Bronchial epithelial cell (primary cell): ENCODE measurements around the gene DPF1. TPM values are rescaled to one million over a fixed set of nuclear protein-coding genes. Genes with fewer than 3 reads are reported as not detected.

ENCODE experiments used
- DNase-seq: peaks from one replicate; pipeline ENCODE4 v3.0.0-alpha.2; 2010; ENCODE audit warnings: low read depth
- FAIRE-seq: peaks from 2 replicates; lab custom pipeline; 2011; peaks lifted over from hg19 to GRCh38; lab: Jason Lieb, UNC
- H3K27me3 ChIP-seq: 2 replicates; pipeline ENCODE4 v1.5.1; 2011; ENCODE audit warnings: low read length; ENCODE audit not compliant: control insufficient read depth, insufficient read depth
- H3K36me3 ChIP-seq: 2 replicates; pipeline ENCODE4 v1.5.1; 2011; ENCODE audit warnings: low read length; ENCODE audit not compliant: control insufficient read depth, insufficient read depth
- H3K4me3 ChIP-seq: 2 replicates; pipeline ENCODE4 v1.5.1; 2011; ENCODE audit warnings: mild to moderate bottlenecking, low read depth, low read length, control low read depth
- total RNA-seq: library from RNA; depleted of rRNA; stranded (reverse); fragments of >200 nt; gene quantifications from 2 replicates; pipeline ENCODE4 v1.2.1, GENCODE V29; 2014
- TF ChIP-seq, protein P1 (sequence below): IDR thresholded peaks from 2 replicates; pipeline ENCODE4 v1.5.1; 2011; ENCODE audit warnings: mild to moderate bottlenecking, moderate library complexity, low read length, control low read depth, inconsistent platforms; ENCODE audit not compliant: insufficient read depth, severe bottlenecking

The DPF1 gene
- total RNA-seq, 1 donor from 2014 or later, result not detected

DNA sequence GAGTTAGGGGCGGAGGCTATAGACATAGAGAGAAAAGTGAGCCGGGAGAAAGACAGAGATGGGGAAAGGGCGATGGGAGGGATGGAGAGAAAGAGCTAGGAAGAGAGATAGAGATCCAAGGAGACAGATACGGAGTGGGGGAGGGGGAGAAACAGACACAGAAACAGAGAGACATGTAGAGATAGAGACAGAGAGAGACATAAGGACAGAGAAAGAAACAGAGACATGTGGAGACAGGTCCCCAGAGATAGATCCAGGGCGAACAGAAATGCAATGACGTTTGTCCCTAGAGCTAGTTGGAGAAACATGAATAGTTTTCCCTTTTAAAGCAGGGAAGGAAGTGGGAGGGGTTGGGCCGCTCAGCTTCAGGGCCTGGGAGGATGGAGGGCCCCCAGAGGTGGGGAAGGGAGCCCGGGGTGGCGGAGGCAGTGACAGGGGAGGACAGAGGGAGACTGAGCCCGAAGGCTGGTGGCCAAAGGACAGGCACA is 27.6 kb upstream of the DPF1 start:
- no peak overlapping the region for H3K4me3 ChIP-seq
- H3K36me3 ChIP-seq, result no peaks in the 10 kb centered on the region
- FAIRE-seq, result no peak
- TF ChIP-seq, protein P1, sequence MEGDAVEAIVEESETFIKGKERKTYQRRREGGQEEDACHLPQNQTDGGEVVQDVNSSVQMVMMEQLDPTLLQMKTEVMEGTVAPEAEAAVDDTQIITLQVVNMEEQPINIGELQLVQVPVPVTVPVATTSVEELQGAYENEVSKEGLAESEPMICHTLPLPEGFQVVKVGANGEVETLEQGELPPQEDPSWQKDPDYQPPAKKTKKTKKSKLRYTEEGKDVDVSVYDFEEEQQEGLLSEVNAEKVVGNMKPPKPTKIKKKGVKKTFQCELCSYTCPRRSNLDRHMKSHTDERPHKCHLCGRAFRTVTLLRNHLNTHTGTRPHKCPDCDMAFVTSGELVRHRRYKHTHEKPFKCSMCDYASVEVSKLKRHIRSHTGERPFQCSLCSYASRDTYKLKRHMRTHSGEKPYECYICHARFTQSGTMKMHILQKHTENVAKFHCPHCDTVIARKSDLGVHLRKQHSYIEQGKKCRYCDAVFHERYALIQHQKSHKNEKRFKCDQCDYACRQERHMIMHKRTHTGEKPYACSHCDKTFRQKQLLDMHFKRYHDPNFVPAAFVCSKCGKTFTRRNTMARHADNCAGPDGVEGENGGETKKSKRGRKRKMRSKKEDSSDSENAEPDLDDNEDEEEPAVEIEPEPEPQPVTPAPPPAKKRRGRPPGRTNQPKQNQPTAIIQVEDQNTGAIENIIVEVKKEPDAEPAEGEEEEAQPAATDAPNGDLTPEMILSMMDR, result no peak
- H3K27me3 ChIP-seq, result no peaks in the 10 kb centered on the region
- DNase-seq, result peak; percentile 80

DNA sequence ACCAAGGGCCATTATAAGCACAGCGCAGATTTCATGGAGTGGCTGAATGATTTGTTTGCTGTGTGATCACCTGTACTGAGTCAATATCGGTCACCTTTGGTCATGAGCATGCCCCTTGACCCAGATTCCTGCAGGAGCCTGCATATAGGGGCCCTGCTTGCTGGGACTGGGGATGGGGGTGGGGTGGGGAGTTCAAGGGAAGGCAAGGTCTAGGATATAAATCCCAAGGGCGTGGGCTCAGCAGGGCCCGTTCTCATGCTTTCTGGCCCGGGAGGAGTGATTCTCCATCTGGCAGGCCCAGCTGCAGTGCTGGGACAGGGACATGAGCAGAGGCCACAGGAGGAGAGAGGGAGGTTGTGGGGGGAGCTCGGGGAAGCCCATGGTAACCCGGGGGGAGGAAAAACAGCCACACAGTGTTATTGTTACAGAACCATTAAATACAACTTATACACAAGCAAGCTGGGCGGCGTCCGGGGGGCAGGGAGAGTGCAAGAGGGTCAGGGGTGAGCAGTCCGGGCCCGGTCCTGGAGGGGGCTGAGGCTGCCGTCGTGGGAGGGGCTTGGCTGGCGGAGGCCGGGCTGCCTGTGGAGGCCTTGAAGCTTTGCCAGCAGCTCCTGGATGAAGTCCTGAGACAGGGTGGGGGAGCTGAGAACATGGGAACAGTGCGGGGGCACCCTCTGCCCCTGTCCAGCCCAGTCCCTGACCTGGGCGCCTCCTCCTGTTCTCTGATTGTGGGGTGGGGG is 27.0 kb upstream of the DPF1 start:
- Histone ChIP-seq H3K4me3 (no peak overlapping the region), H3K27me3 (no peaks in the 10 kb centered on the region), H3K36me3 (no peaks in the 10 kb centered on the region)
- DNase-seq (no peak), FAIRE-seq (no peak)
- TF ChIP-seq, protein P1, result no peak

DNA sequence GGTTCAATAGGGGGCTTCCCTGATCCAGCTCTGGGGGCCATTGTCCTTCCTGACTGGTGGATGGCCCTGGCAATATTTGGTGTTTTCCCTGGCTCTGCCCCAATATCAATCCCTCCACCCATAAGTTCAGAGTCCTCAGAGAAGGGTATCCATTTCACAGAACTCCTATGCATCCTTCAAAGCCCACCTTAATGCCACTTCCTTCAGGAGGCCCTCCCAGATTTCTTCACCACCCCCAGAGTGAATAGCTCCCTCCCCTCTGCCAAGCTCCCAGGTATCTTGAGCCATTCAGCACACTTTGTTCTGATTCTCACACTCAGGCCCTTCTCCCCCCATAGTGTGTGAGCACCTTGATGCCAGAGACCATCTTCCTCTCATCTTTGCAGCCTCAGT is 26.4 kb upstream of the DPF1 start:
- no peaks in the 10 kb centered on the region for H3K27me3 ChIP-seq
- no peak overlapping the region for H3K4me3 ChIP-seq
- no peaks in the 10 kb centered on the region for H3K36me3 ChIP-seq
- TF ChIP-seq, protein P1, result no peak
- DNase-seq (no peak), FAIRE-seq (no peak)

DNA sequence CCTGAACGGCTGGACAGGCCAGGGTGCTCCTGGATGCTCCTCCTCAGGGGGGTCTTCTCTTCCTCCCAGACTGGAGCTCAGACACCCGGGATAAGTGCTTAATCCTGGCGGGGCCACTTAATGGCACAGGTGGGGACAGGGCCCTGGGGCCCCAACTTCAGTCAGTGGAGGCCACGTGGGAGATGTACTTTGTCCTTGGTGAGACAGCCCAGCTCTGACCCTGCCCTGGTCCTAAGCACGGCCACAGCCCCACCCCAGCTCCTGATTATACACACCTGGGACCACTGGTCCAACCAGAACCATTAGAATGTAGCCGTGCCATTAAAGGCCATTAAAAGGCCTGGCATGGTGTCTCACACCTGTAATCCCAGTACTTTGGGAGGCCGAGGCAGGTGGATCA is 24.4 kb upstream of the DPF1 start:
- H3K4me3 ChIP-seq, result no peak overlapping the region
- FAIRE-seq (no peak), DNase-seq (no peak)
- TF ChIP-seq, protein P1, result no peak
- H3K36me3 ChIP-seq, result no peaks in the 10 kb centered on the region
- no peaks in the 10 kb centered on the region for H3K27me3 ChIP-seq

DNA sequence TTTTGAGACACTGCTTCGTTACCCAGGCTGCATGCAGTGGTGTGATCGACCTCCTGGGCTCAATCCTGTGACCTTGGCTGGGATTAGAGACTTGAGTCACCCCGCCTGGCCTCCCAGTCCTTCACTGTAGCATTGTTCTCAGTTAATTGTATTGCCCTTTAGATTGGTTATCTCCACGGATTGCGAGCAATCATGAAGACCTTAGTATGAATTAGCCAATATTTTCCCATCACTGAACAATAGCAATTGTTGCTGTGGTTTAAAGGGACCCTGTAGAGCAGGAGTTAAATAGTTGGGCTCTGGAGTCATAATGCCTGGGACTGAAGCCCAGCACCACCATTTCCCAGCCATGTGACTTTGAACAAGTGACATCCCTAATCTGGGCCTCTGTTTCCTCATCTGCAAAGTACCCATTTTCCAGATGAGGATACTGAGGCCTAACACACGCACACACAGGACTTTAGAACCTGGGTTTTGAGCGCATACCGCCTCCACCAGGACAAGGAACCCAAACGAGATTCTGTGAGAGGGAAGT is 23.8 kb upstream of the DPF1 start:
- no peaks in the 10 kb centered on the region for H3K27me3 ChIP-seq
- TF ChIP-seq, protein P1, result no peak
- no peaks in the 10 kb centered on the region for H3K36me3 ChIP-seq
- FAIRE-seq (no peak), DNase-seq (no peak)
- no peak overlapping the region for H3K4me3 ChIP-seq
